K562 (cell line): ENCODE measurements around the gene IL13RA1. TPM values are rescaled to one million over a fixed set of nuclear protein-coding genes. Genes with fewer than 3 reads are reported as not detected.

Experiments used
- ATAC-seq: fragments of 200-7000 bp; cut with Tn5 transposase; 3 replicates; pipeline ENCODE4 v1.9.1; 2020; ENCODE audit warnings: moderate library complexity
- BruUV-seq: library from RNA; stranded (reverse); fragments of 400-500 nt; replicated peaks from 2 replicates; lab custom pipeline; 2021; lab: Mats Ljungman, UMichigan
- CTCF ChIA-PET: fragments of 300-600 bp; formaldehyde crosslinking; extraction: SDS; loops from one replicate; lab custom pipeline; 2021; ENCODE audit warnings: low intra/inter-chr PET ratio; lab: Yijun Ruan, JAX
- POLR2A ChIA-PET: fragments of 300-600, 350-650 bp; sonication (Branson Sonifier 250); formaldehyde crosslinking; extraction: SDS; loops from one replicate; lab custom pipeline; 2021; ENCODE audit warnings: antibody characterized with exemption, inconsistent platforms; lab: Yijun Ruan, JAX
- DNase-seq, 4 experiments: peaks; one replicate each; pipeline versions ENCODE4 v3.0.0 to v3.0.0-alpha.2; 2011 to 2018; ENCODE audit warnings: low spot score in 3 of 4, mixed read lengths in 3 of 4; ENCODE audit errors: extremely low read depth in 1 of 4
- FAIRE-seq: peaks from 2 replicates; lab custom pipeline; 2011; peaks lifted over from hg19 to GRCh38; lab: Jason Lieb, UNC
- H2AFZ ChIP-seq: 2 replicates; pipeline ENCODE4 v1.6.0; 2011; ENCODE audit warnings: low read depth, low read length, control low read depth, inconsistent platforms
- H3K27ac ChIP-seq: fragments of 200-600 bp; 3 replicates; pipeline ENCODE4 v1.8.0; 2011; ENCODE audit warnings: low read depth, mild to moderate bottlenecking, control low read depth, inconsistent platforms, low read length, moderate library complexity, mixed read lengths; ENCODE audit errors: extremely low read depth
- H3K27me3 ChIP-seq, 2 experiments: fragments of 300-600 bp in 1 of 2; 2 replicates in 1 of 2; 3 replicates in 1 of 2; pipeline versions ENCODE4 v1.6.0 to v1.8.0; 2011; ENCODE audit warnings: inconsistent platforms in 2 of 2, low read length in 2 of 2, mild to moderate bottlenecking in 1 of 2, mixed read lengths in 1 of 2, moderate library complexity in 1 of 2; ENCODE audit not compliant: control insufficient read depth in 2 of 2, insufficient read depth in 2 of 2
- H3K36me3 ChIP-seq: fragments of 300-600 bp; 3 replicates; pipeline ENCODE4 v1.8.0; 2011; ENCODE audit warnings: mild to moderate bottlenecking, low read length, inconsistent platforms; ENCODE audit not compliant: control insufficient read depth, insufficient read depth
- H3K4me1 ChIP-seq, 2 experiments: fragments of 200-600 bp in 1 of 2; replicated peaks in 1 of 2; 2 replicates in 1 of 2; 3 replicates in 1 of 2; pipeline versions ENCODE4 v1.5.1 to v1.8.0; 2011; ENCODE audit warnings: inconsistent platforms in 2 of 2, low read length in 2 of 2, mild to moderate bottlenecking in 1 of 2, mixed read lengths in 1 of 2, moderate library complexity in 1 of 2; ENCODE audit not compliant: control insufficient read depth in 2 of 2, insufficient read depth in 2 of 2
- H3K4me2 ChIP-seq: 2 replicates; pipeline ENCODE4 v1.6.1; 2011; ENCODE audit warnings: low read length, control low read depth, inconsistent platforms, mixed read lengths; ENCODE audit not compliant: insufficient read depth
- H3K4me3 ChIP-seq: fragments of 200-600 bp; sonication (generic), shearing (Covaris generic); 2 replicates; pipeline ENCODE4 v1.5.1; 2016; ENCODE audit warnings: control low read depth, inconsistent platforms
- H3K79me2 ChIP-seq: fragments of 200-600 bp; 3 replicates; pipeline ENCODE4 v1.8.0; 2011; ENCODE audit warnings: low read length, inconsistent platforms; ENCODE audit not compliant: control insufficient read depth, insufficient read depth
- H3K9ac ChIP-seq, 2 experiments: 2 replicates each; pipeline versions ENCODE4 v1.6.0 to v1.6.1; 2011; ENCODE audit warnings: low read depth in 2 of 2, low read length in 2 of 2, control low read depth in 1 of 2, inconsistent platforms in 1 of 2, mild to moderate bottlenecking in 1 of 2, mixed read lengths in 1 of 2; ENCODE audit not compliant: insufficient read depth in 1 of 2
- H3K9me1 ChIP-seq: one replicate; pipeline ENCODE4 v1.6.0; 2011; ENCODE audit warnings: inconsistent platforms, mild to moderate bottlenecking, low read length, moderate library complexity; ENCODE audit not compliant: control insufficient read depth, insufficient read depth
- H3K9me3 ChIP-seq: replicated peaks from 2 replicates; pipeline ENCODE4 v1.5.1; 2011; ENCODE audit warnings: low read depth, low read length, inconsistent platforms; ENCODE audit not compliant: control insufficient read depth, insufficient read depth
- H4K20me1 ChIP-seq: replicated peaks from 2 replicates; pipeline ENCODE4 v1.6.1; 2011; ENCODE audit warnings: low read length, inconsistent platforms, mixed read lengths; ENCODE audit not compliant: control insufficient read depth, insufficient read depth
- BCOR ChIP-seq: fragments of 450-650 bp; IDR thresholded peaks from 2 replicates; pipeline ENCODE4 v1.6.1; 2016
- FOXK2 ChIP-seq, 2 experiments: fragments of 450-650 bp; IDR thresholded peaks in 1 of 2; conservative IDR thresholded peaks in 1 of 2; 2 replicates each; pipeline ENCODE4 v1.6.1; 2016; ENCODE audit warnings: low read depth in 2 of 2, mild to moderate bottlenecking in 1 of 2
- HDAC3 ChIP-seq: fragments of 450-650 bp; IDR thresholded peaks from 2 replicates; pipeline ENCODE4 v1.6.1; 2018; ENCODE audit warnings: borderline replicate concordance, mild to moderate bottlenecking, moderate library complexity; ENCODE audit not compliant: partially characterized antibody
- HOXB6 ChIP-seq: fragments of 250-450 bp; sonication (Bioruptor Pico); IDR thresholded peaks from 2 replicates; pipeline ENCODE4 v1.5.1; 2022; ENCODE audit warnings: mild to moderate bottlenecking, borderline replicate concordance
- KDM1A ChIP-seq, 2 experiments: fragments of 450-650 bp; IDR thresholded peaks; 2 replicates each; pipeline ENCODE4 v1.6.1; 2016; ENCODE audit warnings: mild to moderate bottlenecking in 2 of 2
- POLR2A ChIP-seq: fragments of 450-650 bp; conservative IDR thresholded peaks from 2 replicates; pipeline ENCODE4 v1.6.1; 2016
- TBL1XR1 ChIP-seq, 2 experiments: IDR thresholded peaks; 2 replicates each; pipeline ENCODE4 v1.6.1; 2012; ENCODE audit warnings: improper control_type of control experiment in 2 of 2, low read length in 2 of 2, mild to moderate bottlenecking in 1 of 2
- TFE3 ChIP-seq: fragments of 450-650 bp; formaldehyde crosslinking; IDR thresholded peaks from 2 replicates; pipeline ENCODE4 v1.4.0; 2020; ENCODE audit warnings: mild to moderate bottlenecking, mixed read lengths
- TOE1 ChIP-seq, 2 experiments: fragments of 450-650 bp in 1 of 2; sonication (generic) in 1 of 2; formaldehyde crosslinking in 1 of 2; IDR thresholded peaks; 2 replicates each; pipeline versions ENCODE4 v1.7.1 to v1.8.0; 2016 to 2022; ENCODE audit warnings: borderline replicate concordance in 2 of 2, mild to moderate bottlenecking in 2 of 2, antibody characterized with exemption in 1 of 2, inconsistent platforms in 1 of 2, low read depth in 1 of 2, missing genetic modification reagents in 1 of 2, moderate library complexity in 1 of 2
- ZBTB33 ChIP-seq: sonication (generic); formaldehyde crosslinking; IDR thresholded peaks from 2 replicates; pipeline ENCODE4 v1.8.1; 2023; ENCODE audit warnings: mild to moderate bottlenecking, missing genetic modification reagents
- ZNF165 ChIP-seq: fragments of 250-450 bp; sonication (Bioruptor Pico); IDR thresholded peaks from 2 replicates; pipeline ENCODE4 v1.4.0; 2020; ENCODE audit warnings: borderline replicate concordance
- ZNF224 ChIP-seq: sonication (generic); formaldehyde crosslinking; IDR thresholded peaks from 2 replicates; pipeline ENCODE4 v1.8.0; 2022; ENCODE audit warnings: mild to moderate bottlenecking, missing genetic modification reagents
- ZNF354B ChIP-seq: fragments of 250-450 bp; sonication (Bioruptor Pico); IDR thresholded peaks from 2 replicates; pipeline ENCODE4 v1.4.0; 2020
- ZNF384 ChIP-seq: IDR thresholded peaks from 2 replicates; pipeline ENCODE4 v1.6.1; 2012; ENCODE audit warnings: low read depth, low read length, improper control_type of control experiment
- ZNF644 ChIP-seq: fragments of 200-800 bp; sonication (Bioruptor generic); IDR thresholded peaks from 2 replicates; pipeline ENCODE4 v1.6.1; 2016; ENCODE audit warnings: low read depth, missing genetic modification characterization, missing compliant biosample characterization
- WGBS: fragments of 100-300 bp; shearing (Covaris generic); methylation state at CpG from one replicate; pipeline ENCODE4 v1.1.6; 2016; ENCODE audit warnings: low coverage, mixed read lengths; ENCODE audit not compliant: insufficient coverage; ENCODE audit errors: missing lambda C conversion rate; 5-methylcytosine and 5-hydroxymethylcytosine counted together
- in situ Hi-C: fragments of 300-500 bp; cut with MboI; formaldehyde crosslinking; loops from 4 replicates; pipeline ENCODE4 v1.15.0; 2018; ENCODE audit warnings: inconsistent platforms, mixed read lengths
- intact Hi-C: fragments of 100-400 bp; cut with micrococcal nuclease; formaldehyde crosslinking; loops from 2 replicates; pipeline ENCODE4 v1.14.2; 2022
- polyA plus RNA-seq, 8 experiments: library from polyadenylated mRNA; depleted of rRNA in 4 of 8; stranded (reverse) in 5 of 8; unstranded in 3 of 8; fragments of >200 nt; fragmentation: Nextera tagmentation in 2 of 8; fragmentation: Illumina TruSeq in 1 of 8; extraction: Ambion mirVana in 2 of 8; extraction: Trizol in 1 of 8; gene quantifications; 2 replicates each; pipeline versions ENCODE4 v1.2.1 to v1.2.3, GENCODE V29; 2011 to 2014; ENCODE audit warnings: inconsistent platforms in 1 of 8, missing spikeins in 1 of 8
- total RNA-seq, 7 experiments: library from RNA; depleted of rRNA in 6 of 7; stranded (reverse); fragments of >200 nt in 6 of 7; fragmentation: Illumina TruSeq in 2 of 7; extraction: Trizol in 2 of 7; gene quantifications; 2 replicates each; pipeline versions ENCODE4 v1.2.1 to v1.2.3, GENCODE V29; 2011 to 2021; ENCODE audit warnings: low replicate concordance in 1 of 7

IL13RA1 gene
- total and polyA plus RNA-seq, 9 of the 15 experiments (the other 6 are each of a cell fraction or from before 2014, with no cell fraction given), result 2.9 to 22.9 (median 12.2) TPM

- H3K4me1 ChIP-seq, result no peaks in the 10 kb centered on the region
- H3K9me1 ChIP-seq, result no peaks in the 10 kb centered on the region
- in situ Hi-C loops, result no loop called here
- H3K27ac ChIP-seq, result no peak overlapping the region
- H3K4me3 ChIP-seq, result no peak overlapping the region
- BruUV-seq, result no TSS peak
- DNase-seq, result no peak
- H3K9me3 ChIP-seq, result no peaks in the 10 kb centered on the region
- WGBS, result 57% methylated on average over 8 of the region's 9 CpGs
- TF ChIP-seq FOXK2 (conservative IDR thresholded peaks at IDR 0.05 in 1 of 2, IDR thresholded peaks at IDR 0.05 in 1 of 2; ENCODE audit: low read depth in 2 of 2), result no peak
- no peak for TF ChIP-seq TFE3 (CRISPR knock-in tag)
- no peak for TF ChIP-seq ZNF224 (CRISPR knock-in tag)
- TF ChIP-seq TBL1XR1 (IDR thresholded peaks at IDR 0.05; ENCODE audit: low read length in 2 of 2), result no peak
- TF ChIP-seq HDAC3, result no peak
- no peak for TF ChIP-seq ZBTB33 (CRISPR knock-in tag)
- no peak for TF ChIP-seq ZNF384
- no peak for TF ChIP-seq ZNF644 (tag)
- TF ChIP-seq ZNF165 (CRISPR knock-in tag), result no peak
- no peak for TF ChIP-seq KDM1A (IDR thresholded peaks at IDR 0.05)
- no peak for TF ChIP-seq POLR2A
- TF ChIP-seq ZNF354B (CRISPR knock-in tag), result no peak
- TF ChIP-seq HOXB6, result no peak
- no peak for TF ChIP-seq BCOR
- no peak for TF ChIP-seq TOE1 (IDR thresholded peaks at IDR 0.05; ENCODE audit: borderline replicate concordance)
- no peak for TF ChIP-seq TOE1 (CRISPR knock-in tag; IDR thresholded peaks at IDR 0.05; ENCODE audit: borderline replicate concordance, low read depth)
- ATAC-seq, result no peak
- intact Hi-C loops, result no loop called here
- ChIA-PET POLR2A (no interaction called here), CTCF (no interaction called here)
- H4K20me1 ChIP-seq, result no peaks in the 10 kb centered on the region
- FAIRE-seq, result no peak
- H3K4me2 ChIP-seq, result no peak overlapping the region
- no peaks in the 10 kb centered on the region for H3K27me3 ChIP-seq
- no peak overlapping the region for H2AFZ ChIP-seq
- no peaks in the 10 kb centered on the region for H3K79me2 ChIP-seq
- H3K36me3 ChIP-seq, result 0 out of 3 replicates have a peak, but pooled peaks cover 2% of the 10 kb centered on the region
- no peak overlapping the region for H3K9ac ChIP-seq
Measured at GRCh38 chrX:118751950-118752783, 24.8 kb downstream of the IL13RA1 start.
